Inflammatory macrophage treated with lipopolysaccharide for 1 hour (primary cell): ENCODE data around the gene KCNIP3.
A peak's percentile ranks its signal among the peaks of the same experiment; 100 is the strongest.
"Not testable (repeated sequence)": the region's sequence is repeated elsewhere in the genome, so short reads cannot be mapped to it uniquely, and the experiment has no call there.

Source experiments
- DNase-seq, 2 donors: peaks; one replicate each; pipeline ENCODE4 v3.0.0-alpha.2; 2020 to 2022

Gene KCNIP3

DNA sequence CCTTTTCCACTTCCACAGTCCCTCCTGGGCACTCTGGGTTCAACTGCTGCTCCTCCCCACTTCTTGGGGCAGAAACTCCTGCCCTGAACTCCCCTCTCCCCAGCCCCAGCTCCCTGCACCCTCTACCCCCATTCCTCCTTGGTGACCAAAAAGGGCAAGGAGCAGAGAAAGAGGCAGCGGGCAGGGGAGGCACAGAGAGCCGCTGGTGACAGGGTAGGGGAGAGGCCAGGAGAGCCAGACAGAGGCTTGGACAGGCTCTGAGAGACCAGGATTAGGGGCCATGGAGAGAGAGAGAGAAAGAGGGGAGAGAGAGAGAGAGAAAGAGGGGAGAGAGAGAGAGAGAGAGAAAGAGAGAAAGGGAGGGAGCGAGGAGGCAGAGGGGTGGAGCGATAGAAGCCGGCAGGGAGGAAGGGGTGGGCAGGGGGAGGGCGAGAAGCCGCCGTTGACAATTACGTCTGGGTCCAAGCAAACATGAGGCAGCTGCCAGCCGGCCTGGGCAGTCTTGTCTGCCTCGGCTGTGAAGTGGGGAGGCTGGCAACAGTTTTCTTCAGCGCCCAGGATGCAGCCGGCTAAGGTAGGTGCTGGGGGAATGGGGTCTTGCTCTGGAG, at the start of gene KCNIP3:
KCNIP3 (plus strand) TSS at position 468 of the 608 bp plus-strand sequence; CDS start at position 560, 92 bp downstream.
- DNase-seq = no peak

DNA sequence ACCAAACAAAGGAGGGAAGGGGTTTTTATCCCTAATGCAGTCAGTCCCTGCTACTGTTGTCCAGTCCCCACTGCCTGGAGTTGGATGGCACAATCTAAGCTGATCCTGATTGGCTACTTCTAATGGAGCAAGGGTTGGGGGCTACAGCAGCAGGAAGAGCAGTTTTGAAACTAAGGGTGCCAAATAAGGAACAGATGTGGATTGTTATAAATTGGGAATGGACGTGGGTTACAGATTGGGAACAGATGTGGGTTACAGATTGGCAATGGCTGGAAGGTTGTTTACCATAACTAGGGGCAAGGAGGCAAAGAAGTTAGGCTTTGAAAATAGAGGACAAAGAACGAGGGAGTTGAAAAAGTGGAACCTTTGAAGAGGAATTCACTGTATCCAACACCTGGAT, 38.9 kb upstream of the KCNIP3 start:
- DNase-seq = no peak

DNA sequence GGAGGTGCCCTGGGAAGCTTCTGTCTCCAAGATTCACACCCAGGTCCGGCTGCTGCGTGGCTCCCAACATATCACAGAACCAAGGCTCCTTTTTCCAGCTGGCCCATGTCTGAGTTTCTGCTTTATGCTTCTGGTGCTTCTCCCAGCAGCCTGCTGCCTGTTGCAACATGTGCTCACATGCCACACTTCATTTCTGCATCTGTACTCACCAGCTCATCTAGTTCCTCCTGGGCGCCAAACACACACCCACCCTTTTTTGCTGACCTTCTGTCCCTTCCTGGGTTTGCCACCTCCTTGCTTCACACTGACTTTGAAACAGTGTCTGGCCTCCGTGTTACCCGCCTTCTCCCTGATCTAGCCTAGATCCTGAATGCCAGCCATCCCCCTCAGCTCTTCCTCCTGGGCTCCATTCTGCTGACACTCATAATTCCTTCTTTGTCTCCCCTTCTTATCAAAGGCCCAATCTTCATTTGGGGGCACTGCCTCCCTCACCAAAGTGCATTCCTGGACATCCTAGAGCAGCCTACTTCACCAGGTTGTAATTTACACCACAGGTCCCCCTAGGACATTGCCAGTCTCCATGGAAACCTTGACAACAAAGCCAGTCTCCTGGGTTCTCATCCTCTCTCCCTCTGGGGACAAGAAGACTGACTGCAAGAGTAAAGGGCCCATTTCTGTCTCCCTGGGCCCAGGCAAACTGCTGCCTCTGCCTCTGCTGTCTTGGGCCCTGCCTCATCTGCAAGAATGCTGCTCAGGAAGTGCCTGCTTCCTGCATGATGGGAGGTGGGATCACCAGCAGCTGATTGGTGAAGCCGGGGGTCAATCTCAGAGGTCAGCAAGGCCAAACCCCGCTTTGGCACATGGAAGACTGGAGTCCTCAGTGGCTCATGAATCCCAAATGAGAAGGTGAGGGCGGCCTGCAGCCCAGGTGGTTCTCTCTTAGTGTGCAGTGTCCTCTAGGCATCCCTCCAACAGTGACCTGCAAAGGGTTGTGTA, 36.8 kb upstream of the KCNIP3 start:
- DNase-seq = peak; percentile 84 to 93

DNA sequence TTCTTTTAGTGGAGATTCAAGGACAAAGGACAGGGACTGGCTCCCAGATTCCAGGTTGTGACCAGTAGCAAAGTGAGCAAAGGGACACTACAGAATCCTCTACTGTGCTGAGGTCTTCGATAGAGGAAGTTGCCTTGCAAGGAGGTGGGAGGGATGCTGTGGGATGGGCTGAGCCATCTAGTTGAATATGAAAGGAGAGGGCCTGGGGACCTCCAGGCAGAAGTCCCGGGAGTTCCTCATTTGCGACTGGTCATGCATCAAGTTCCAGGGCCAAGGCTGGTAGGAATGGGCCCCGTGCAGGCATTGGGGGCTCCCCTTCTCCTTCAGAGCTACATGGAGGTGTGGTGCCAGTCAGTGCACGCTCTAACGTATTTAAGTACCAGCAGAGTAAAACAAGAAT, 35.5 kb upstream of the KCNIP3 start:
- DNase-seq = peak; percentile 75 to 90

DNA sequence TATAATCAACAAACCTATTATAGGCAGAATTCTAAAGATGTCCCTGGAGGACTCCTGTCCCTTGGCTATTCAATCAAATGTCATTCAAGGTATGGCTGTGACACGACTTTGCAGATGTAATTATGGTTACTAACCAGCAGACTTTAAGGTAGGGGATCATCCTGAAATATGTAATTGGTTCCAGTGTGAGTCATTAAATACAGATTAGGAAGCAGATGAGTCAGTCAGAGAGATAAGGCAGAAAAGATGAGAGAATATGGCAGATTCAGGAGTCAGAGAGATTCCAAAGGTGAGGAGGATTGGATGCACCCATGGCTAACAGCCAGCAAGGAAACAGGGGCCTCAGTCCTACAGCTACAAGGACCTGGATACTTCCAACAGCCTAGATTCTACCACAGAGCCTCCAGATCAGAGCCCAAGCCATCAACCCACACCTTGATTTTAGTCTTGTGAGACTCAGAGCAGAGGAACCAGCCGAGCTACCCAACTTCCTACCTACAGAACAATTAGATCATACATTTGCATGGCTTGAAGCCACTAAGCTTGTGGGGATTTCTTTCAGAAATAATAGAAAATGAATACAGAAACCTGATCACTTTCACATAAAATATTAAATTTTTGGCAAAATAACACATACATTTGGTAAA, 34.1 kb upstream of the KCNIP3 start:
- DNase-seq = peak in 1 of 2 donors; percentile 21

DNA sequence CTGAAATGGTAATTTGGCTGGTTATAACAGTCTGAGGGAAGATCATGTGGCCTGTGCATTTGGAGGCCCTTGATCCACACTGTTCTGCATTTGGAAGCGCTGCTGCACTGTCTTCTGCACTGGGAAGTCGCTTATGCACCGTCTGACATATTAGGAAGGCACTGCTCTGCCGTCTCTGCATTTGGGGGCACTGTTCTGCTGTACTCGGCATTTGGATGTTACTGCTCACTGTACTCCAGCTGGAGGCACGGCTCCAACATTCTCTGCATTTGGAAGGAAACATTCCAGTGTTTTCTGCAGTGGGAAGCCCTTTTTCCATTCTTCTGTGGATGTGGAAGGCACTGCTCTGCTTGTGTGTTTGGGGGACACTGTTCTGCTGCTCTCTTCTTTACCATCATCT, 32.5 kb upstream of the KCNIP3 start:
- DNase-seq = no peak

DNA sequence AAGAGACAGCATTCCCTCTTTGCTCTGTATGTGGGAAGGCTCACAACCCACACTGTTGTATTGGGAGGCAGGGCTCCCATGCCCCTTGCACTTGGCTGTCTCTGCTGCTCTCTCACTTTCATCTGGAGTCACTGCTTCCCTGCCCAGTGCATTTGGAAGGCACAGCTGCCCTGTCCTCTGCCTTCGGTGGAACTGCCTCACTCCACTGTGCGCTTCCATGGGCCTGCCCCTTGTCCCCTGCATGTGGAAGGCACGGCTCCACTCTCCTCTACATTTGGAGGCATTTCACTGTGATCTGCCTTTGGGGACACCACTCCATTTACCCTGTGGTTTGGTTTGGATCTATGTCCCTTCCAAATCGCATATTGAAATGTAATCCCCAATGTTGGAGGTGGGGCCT, 32.0 kb upstream of the KCNIP3 start:
- DNase-seq = no peak

DNA sequence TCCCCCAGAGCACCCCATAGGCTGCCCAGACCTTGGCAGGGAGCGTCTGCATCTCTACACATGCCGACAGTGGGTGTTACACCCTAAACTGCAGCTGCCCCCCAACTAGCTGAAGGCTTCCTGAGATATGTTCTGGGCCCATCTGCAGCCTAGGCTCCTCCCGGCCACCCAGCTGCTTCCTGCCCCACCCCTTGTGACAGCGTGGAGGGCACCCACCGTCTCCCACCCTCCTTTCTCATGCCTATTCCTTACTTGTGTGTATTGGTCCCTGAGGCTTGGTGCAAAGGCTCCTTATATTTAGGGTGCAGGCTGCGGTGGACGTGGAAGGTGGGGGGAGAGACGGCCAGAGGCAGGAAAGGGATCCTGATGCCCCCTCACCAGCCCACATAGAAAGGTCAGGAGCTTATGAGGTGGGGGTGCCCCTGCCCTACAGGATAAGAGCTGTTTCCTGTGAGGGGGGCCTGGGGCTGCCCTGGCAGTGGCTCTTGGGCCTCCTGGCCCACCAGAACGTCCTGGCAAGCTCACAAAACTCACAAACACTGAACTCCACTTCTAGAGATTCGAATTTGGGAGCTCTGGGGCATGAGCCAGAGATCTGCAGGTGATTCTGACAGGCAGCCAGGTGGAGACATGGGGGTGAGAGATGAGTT, 30.2 kb upstream of the KCNIP3 start:
- no peak for DNase-seq

DNA sequence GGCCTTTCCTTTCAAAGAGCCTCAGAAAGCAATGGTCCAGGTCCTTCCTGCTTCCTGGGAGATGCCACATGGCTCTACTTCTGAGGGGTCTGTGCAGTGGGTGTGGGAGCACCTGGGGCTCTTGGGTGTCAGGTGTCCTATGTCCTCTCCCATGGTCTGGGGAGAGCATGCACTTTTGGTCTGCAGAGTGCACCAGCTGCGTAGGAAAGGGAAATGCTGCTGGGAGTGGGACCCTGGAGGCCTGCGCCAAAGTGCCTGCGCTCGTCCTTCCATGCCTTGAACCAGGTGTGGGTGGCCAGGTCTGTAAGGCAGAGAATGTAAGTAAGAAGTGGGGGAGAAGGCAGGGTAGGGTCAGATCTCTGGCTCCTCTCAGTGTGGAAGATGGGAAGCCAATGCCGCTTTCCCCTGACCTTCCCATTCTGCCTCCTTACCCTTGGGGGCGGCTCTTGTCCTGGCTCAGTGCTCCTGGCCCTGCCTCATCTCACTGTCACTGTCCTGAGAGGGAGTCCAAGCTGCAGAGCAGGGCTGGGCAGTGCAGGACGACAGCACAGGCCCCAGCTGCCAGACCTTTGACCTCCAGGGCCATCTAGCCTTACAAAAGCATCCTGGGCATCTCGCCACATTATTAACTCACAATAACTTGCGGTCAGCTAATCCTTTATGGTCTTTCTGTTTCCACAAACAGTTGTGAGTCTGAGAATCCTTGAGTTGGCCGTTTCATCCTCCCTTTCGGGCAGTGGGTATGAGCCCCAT, 29.5 kb upstream of the KCNIP3 start:
- no peak for DNase-seq

DNA sequence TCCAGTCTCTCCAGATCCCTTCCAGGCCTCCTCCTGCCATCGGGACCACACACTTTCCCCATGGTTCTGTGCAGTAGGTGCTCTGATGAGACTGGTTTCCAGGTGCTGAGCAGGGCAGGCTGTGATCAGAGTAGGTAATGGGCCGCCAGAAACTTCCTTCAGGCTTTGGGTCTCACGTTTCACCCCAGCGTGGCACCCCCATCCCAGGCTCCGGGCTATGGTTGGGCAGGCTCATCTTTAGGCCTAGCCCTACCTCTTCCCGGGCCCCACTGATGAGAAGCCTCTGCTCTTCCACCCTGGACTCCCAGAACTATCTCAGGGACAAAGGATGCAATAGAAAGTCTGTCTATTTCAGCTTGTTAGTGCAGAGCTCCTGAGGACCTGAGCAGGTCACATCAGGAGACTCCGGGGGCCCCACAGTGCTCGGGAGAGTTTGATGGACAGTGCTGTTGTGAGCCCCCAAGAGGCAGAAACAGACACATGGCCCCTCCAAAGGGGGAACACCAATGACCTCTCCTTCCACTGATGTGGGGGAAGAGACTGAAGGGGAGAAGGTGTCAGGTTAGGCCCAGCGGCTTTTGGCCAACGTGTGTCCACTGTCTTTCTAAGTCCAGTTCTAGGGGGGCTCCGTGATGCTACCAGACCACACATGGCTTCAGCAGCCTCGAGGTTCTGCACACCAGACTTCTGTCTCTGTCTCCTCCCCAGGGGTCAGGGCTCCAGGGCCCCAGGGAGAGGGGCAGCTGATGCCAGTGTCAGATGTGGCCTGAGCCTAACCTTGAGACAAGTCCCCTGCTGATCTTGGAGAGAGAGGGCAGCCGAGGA, 28.7 kb upstream of the KCNIP3 start:
- no peak for DNase-seq

DNA sequence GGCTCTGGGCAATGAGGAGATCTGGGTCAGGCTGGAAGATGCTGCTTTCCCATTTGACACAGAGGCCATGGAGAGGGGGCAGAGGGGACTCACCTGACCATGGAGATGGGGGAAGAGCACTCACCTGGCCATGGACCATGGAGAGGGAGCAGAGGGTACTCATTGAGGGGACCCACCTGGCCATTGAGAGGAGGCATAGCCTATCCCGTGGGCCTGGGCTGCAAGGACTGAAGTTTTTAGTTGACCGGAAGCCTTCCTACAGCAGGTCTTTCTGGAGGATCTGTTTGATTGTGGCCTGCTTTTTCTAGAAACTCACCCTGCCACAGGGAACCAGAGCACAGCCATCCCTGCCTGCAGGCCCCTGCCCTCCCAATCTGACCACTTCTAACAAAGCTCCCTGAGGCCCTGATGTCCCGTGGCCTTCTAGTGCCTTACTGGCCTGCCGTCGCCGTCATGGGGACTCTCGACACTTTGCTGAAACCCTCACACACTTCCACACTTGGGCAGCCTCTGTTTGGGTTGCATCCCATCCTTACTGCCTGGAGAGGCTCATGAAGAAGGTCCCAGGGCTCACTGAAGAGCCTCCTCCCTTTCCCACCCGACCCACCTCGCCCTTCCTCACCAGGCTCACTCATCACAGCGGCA, 28.0 kb upstream of the KCNIP3 start:
- DNase-seq = no peak

DNA sequence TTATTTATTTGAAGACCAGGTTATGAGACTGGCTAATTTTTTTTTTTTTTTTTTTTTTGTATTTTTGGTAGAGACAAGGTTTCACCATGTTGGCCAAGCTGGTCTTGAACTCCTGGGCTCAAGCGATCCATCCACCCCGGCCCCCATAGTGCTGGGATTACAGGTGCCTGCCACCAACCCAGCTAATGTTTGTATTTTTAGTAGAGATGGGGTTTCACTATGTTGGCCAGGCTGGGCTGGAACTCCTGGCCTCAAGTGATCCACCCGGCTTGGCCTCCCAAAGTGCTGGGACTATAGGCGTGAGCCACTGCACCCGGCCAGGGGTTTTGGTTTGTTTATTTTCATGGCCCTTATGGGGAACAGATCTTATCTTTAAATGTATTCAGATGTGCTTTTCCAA, 27.4 kb upstream of the KCNIP3 start:
- not testable (repeated sequence) for DNase-seq

DNA sequence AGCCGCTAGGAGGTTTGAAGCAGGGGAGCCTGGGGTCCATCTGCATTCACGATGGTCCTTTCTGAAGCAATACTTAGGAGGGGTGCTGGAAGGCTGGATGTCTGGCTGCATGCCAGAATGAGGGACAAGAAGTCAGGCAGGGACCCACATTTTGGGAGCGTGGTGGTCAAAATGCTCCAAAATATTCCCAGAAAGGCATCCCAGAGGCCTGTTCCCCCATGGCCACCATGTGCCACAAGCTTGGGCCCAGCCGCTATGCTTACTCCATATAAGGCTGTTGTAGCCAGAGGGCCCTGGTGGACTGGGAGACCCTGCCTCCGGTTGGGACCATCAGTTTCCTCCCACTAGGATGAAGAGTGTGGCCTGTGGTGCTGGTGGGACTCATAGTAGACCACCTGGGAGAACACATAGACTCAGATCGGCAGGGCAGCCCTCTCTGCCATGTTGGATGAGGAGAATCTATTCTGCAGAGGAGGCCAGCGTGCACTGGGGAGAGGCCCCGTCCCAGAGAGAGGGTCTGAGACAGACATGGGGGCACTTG, 26.5 kb upstream of the KCNIP3 start:
- no peak for DNase-seq

DNA sequence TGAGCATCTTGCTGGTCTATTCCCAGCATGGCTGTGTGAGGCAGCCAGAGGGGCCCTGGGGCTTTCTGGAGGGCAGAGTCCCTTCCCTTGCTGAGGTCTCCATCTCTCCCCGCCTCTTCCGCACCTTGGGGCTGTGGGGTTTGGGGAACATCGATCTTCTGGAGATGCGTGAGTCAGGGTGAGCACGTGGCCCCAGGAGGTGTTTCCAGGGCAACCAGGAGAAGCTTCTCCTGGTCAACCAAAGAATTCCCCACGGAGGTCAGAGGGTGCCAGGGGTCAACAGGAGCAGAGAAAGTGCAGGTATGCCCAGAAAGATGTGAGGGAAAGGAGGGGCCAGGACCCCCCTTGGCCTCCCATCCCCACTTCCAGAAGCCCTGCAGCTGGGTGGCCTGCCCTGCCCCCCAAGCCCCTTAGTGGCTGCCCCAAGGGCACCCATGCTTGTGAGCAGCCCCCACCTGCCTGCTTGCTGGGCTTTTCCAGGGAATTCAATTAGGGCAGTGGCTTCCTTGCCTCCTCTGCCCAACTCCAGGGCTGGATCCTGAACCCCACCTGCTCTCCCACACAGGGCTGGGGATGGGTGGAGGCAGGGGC, 25.7 kb upstream of the KCNIP3 start:
- no peak for DNase-seq

DNA sequence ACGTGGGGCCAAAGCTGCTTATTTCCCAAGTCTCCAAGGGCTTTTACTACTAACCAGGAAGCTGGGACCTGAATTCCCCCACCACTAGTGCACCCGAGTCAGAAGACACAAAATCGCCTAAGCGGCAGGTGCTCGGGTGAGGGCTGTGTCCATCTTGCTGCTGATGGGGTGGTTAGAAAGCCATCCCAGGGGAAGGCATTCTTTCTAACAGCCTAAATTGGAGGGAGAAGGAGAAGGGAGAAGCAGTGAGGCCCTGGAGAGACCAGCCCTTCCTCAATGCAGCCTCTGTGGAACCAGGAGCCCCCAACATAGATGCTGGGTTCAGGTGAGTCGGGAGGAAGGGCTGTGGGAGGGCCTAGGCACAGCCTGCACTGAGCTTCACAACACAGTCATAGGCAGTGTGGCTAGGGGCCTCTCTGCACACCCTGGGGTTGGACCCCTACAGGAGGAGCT, 24.8 kb upstream of the KCNIP3 start:
- DNase-seq = no peak

DNA sequence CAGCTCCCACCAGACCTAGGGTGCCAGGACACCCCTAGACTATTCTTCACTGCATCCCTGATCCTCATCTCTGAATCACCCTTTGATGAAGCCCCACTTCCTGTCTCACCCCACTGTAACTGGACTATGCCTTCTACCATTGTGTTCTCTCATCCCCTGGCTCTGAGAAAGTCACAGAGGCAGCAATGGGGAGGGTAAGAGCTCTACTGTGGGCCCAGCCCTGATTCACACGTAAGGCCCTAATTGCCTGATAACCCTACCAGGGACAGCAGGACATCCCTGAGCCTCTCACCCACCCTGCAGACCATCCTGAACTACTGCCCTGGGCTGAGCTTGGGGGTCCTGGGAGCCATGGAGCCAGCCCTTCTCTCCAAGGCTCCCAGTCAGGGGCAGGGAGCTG, 24.4 kb upstream of the KCNIP3 start:
- DNase-seq = no peak

DNA sequence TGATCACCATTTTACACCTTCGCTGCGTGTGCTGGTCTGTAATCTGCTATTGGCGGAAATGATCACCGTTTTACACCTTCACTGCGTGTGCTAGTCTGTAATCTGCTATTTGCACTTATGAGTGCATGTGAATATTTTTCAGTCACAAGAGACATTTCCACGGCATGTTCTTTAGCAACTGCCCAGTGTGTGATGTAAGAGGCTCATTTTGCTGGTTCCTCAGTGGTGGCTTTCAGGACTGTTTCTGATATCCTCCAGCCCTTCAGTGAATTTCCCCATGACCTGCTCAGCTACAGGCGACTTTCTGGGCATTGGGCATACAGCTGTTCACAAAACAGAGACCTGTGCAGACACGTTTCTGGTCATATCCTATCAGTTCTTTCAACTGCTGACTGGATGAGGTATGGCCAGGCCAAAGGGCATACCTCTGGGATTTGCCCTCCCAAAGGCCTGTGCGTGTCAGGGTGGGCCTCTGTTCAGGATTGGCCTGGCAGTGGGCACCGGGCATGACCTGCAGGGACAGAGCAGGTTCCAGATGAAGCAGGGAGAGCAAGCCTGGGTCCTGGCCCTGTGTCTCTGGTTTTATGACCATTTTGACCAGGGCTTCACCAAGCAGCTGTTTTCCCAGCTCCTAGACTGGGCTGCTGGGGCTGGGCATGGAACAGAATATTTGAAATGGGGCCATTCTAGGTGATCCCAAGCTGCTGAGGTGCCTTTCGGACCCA, 23.4 kb upstream of the KCNIP3 start:
- peak; percentile 39 to 47 for DNase-seq

DNA sequence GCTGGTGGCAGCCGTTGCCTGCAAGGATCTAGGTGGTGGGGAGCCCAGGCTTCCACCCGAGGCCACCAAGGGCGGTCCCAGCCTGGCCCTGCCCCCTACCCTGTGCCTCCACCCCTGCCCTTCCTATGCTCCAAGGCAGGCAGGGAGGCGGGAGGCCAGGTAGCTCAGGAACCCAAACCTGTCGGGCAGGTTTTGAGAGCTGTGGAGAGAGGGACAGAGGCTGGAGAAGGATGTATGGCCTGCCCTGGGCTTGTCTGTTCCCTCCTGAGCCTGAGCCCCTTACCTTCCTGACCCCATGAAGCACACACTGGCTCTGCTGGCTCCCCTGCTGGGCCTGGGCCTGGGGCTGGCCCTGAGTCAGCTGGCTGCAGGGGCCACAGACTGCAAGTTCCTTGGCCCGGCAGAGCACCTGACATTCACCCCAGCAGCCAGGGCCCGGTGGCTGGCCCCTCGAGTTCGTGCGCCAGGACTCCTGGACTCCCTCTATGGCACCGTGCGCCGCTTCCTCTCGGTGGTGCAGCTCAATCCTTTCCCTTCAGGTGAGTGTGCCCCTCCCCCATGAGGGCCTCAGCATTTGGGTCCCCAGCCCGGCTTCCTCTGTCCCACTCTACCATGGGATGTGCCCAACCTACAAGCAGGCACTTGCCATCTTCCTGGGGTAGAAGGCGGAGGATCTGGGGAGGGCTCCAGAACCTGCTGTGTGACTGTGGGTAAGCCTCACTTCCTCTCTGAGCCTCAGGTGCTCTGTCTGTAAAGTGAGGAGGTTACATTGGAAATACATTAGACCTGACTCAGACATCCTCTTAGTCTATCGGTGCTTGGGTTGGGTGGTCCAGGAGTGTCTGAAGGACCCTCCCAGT, 22.6 kb upstream of the KCNIP3 start, which contains the start of gene PROM2:
PROM2 (plus strand) TSS at position 159 of the 860 bp plus-strand sequence; CDS start at position 296, 137 bp downstream.
- DNase-seq = no peak
